AG09319 (cell line): ENCODE data around the gene EIPR1.

Source experiments
- DNase-seq: peaks from one replicate; pipeline ENCODE4 v3.0.0-alpha.2; 2010; ENCODE audit warnings: low read depth; ENCODE audit errors: extremely low read depth
- CTCF ChIP-seq: IDR thresholded peaks from 2 replicates; pipeline ENCODE4 v1.5.1; 2011; ENCODE audit warnings: low read depth, mild to moderate bottlenecking, inconsistent platforms, low read length, moderate library complexity

The EIPR1 gene

GRCh38 chr2:3324404-3325281, 53.0 kb downstream of the EIPR1 start:
- DNase-seq = no peak
- TF ChIP-seq CTCF = no peak

- no peak for DNase-seq
- TF ChIP-seq CTCF = no peak
Measured at GRCh38 chr2:3324036-3324386, 53.6 kb downstream of the EIPR1 start.

- no peak for TF ChIP-seq CTCF
- no peak for DNase-seq
Measured at GRCh38 chr2:3323360-3324035, 54.1 kb downstream of the EIPR1 start.

GRCh38 chr2:3322311-3322970, 55.2 kb downstream of the EIPR1 start:
- DNase-seq = no peak
- TF ChIP-seq CTCF = no peak

GRCh38 chr2:3321825-3322224, 55.8 kb downstream of the EIPR1 start:
- no peak for TF ChIP-seq CTCF
- no peak for DNase-seq

GRCh38 chr2:3320910-3321605, 56.6 kb downstream of the EIPR1 start:
- TF ChIP-seq CTCF = no peak
- DNase-seq = no peak
